Loucy (cell line): ENCODE measurements around the gene RAD51D.

ENCODE experiments used
- EZH2phosphoT487 ChIP-seq: fragments of 200-600 bp; IDR thresholded peaks from 2 replicates; pipeline ENCODE4 v1.6.1; 2018; ENCODE audit warnings: antibody characterized with exemption, mild to moderate bottlenecking, moderate library complexity, borderline replicate concordance
- TF ChIP-seq, protein P1 (sequence below): fragments of 200-600 bp; sonication (generic); conservative IDR thresholded peaks from 2 replicates; pipeline ENCODE4 v1.5.1; 2014; ENCODE audit warnings: mild to moderate bottlenecking, antibody characterized with exemption, low read length

DNA sequence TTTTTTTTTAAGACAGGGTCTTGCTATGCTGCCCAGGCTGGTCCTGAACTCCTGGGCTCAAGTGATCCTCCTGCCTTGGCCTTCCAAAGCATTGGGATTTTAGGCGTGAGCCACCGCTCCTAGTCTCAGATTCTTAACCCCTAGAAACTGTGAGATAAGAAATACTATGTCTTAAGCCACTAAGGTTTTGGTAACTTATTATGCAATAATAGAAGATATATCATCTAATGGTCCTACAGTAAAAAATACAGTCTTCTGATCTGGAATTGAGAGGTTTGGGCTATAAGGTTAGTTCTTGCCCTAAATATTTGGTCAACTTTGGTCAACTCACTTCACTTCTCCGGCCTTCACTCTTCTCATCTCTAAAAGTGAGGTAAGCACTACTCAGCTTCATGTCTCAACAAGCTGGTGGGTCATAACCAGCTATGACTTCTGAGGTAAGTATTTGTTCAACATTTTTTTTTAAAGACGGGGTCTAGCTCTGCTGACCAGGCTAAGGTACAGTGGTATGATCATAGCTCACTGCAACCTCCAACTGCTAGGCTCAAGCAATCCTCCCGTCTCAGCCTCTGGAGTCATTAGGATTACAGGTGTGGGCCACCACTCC lies 14.7 kb downstream of the RAD51D start:
- TF ChIP-seq, protein P1, sequence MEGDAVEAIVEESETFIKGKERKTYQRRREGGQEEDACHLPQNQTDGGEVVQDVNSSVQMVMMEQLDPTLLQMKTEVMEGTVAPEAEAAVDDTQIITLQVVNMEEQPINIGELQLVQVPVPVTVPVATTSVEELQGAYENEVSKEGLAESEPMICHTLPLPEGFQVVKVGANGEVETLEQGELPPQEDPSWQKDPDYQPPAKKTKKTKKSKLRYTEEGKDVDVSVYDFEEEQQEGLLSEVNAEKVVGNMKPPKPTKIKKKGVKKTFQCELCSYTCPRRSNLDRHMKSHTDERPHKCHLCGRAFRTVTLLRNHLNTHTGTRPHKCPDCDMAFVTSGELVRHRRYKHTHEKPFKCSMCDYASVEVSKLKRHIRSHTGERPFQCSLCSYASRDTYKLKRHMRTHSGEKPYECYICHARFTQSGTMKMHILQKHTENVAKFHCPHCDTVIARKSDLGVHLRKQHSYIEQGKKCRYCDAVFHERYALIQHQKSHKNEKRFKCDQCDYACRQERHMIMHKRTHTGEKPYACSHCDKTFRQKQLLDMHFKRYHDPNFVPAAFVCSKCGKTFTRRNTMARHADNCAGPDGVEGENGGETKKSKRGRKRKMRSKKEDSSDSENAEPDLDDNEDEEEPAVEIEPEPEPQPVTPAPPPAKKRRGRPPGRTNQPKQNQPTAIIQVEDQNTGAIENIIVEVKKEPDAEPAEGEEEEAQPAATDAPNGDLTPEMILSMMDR = no peak
- TF ChIP-seq EZH2phosphoT487 = no peak
